HG03280 (cell line): Measurements from ENCODE around the gene HS3ST3A1.
"Not testable (repeated sequence)": the region's sequence is repeated elsewhere in the genome, so short reads cannot be mapped to it uniquely, and the experiment has no call there.

Experiments used
- ATAC-seq: cut with Tn5 transposase; IDR thresholded peaks from one replicate; pipeline ENCODE4 v1.9.1; 2021; ENCODE audit warnings: mild to moderate bottlenecking, moderate library complexity; ENCODE audit not compliant: unreplicated experiment

The HS3ST3A1 gene

DNA sequence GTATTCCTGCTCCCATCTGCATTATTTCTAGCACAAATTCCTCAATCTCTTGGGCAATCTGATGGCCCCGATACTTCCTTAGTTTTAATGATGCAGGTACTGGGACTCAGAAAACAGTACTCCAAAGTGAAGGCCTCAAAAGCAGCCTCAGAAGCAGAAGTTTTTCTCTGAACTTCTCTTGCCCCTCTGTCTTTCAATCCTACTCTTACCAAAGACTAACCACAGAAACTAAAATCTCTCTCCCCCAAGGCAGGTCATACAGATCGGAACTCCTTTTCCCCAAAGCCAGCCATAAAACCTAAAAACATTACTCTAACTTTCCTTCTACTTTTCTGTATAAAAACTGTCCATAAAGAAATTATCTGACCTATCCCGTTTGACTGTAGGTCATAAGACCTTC is 103.5 kb downstream of the HS3ST3A1 start:
- no peak for ATAC-seq

DNA sequence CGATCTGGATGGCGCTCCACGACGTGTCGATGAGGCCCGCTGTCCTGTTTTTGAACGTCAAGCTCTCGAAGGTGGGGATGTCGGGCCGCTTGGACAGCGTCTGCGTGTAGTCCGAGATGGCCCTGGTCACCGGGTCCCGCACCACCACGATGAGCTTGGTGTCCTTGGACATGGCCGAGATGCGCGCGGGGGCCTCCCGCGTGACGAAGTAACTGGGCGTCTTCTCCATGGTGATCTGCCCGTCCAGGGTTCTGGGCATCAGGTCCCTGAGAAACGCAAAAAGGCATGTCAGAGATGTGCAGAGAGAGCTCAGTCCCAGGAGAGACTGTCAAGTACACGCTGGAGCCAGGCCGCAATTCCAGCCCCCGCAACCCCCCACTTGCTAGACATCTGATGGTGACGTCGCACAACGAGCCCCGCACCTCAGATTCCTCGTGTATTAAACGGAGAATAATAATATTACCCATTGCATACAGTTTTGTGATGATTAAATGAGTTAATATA is 105.1 kb downstream of the HS3ST3A1 start:
- ATAC-seq = not testable (repeated sequence)

DNA sequence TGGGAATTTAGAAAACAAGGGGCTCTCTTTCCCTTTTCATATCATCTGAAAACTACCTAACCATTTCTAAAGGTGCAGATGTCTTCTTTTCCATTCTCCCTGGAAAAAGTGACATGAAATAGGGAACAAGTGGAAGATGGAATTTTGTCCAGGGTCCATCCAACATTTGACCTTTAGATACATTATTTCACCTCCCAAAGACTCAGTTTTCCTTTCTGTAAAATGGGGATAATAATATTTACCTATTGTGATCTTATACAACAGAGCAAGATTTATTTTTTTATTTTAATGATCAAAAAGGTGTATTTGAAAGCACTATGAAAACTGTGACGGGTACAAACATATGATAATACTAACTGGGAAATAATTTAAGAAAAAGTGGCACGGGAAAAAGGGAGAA is 106.3 kb downstream of the HS3ST3A1 start:
- ATAC-seq = no peak

DNA sequence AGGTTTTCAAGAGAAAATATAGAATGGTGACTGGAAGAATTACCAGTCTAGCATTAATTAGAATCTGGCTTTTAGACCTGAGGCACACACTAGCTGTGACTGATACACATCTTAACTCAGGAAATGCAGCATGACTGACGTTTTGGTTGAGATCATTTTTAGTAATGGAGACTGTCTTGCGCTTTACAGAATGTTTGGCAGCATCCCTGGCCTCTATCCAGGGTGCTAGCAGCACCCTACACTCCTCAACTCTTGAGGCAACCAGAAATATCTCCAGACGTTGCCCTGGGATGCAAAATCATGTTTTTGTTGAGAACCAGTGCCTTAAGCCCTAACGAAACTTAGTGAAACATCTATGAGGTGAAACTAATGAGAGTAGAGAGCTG is 109.0 kb downstream of the HS3ST3A1 start:
- no peak for ATAC-seq

DNA sequence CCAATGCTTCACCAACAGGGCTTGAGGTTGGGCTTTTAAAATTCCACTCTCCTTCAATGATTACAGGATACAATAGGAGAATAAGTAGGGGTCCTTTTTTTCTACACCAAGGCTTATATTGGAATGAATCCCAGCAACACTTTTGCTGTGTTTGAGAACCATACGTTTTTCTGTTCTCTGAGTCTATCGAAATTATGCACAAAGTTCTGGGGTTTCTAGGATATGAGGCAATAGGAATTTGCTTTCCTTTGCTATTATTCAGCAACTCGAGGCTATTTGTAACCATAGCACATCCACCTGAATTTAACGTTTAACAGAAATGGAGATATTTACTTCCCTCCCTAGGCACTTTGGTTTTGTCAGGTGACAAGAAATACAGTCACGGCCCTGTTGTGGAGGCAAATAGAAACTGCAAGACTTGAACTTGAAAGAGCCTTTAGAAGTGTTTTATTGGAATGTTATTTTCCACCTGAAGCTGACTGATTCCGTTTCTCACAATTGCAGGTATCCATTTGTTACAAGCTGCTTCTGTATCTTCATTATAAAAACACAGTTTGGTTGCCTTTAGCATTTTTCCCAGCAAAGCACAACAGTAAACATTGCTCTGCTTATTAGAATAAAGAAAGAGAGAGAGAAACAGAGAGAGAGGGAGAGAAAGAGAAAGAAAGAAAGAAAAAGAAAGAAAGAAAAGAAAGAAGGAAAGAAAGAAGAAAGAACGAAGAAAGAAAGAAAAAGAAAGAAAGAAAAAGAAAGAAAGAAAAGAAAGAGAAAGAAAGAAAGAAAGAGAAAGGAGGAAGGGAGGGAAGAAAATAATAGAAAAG is 109.6 kb downstream of the HS3ST3A1 start:
- ATAC-seq = no peak

DNA sequence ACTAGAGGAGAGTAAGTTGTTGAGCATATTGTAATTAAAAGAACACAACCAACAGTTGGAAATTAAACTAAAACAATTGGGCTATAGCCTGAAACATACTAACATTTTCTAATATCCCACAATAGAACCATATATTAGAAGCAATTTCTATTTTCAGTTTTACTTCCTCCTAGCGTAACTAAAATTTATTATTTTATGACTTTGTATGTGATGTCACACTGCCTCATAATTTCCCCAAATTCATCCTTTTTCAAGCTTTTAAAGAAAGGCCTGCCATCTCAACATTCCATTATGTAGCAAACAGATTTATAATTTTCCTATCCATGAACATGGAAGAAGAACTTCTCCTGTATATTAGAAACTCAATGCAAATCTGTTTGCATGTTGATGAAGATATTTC is 110.2 kb downstream of the HS3ST3A1 start:
- ATAC-seq = no peak

DNA sequence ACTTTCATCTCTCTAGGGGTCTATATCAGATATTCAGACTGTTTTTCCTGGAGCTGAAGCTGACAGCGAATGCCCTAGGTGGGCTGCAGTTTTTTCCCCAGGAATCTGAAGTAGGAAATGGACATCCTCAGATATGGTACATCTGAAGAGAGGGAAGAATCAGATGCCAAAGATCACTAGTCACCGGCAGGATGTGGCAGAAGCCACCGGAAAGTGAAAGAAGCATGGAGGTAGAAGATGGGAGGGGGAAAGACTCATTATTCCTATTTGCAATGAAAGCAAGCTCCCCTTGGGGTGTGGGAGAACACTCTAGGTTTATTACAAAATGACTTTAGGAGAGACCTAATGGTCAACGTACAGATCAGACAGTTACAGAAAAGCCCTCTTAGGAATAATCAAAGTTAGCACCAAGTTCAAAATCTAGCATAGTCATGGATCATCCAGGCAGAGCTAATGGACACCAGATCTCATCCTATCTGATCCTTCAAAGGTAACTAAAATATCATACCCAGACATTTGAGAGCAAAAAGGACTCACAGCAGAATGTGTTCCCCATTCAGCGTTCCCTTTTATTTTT is 110.7 kb downstream of the HS3ST3A1 start:
- ATAC-seq = no peak

DNA sequence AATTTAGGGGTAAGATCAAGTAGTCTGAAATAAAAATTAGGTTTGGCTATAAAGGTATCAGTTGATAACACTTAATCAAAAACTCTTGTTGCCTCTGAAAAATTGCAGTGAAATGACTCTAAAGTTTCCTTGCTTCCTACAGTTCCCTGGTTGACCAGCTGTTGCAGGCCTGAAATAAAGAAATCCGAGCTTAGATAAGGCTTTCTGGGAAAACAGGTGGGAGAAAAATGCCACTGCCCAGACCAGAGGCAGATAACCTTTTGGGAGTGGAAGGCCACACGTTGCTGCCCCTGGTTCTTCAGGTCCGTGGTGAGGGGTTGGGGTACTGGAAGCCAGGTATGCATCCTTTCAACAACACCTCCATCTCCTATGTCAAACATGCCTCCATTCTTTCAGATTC is 111.3 kb downstream of the HS3ST3A1 start:
- ATAC-seq = no peak

DNA sequence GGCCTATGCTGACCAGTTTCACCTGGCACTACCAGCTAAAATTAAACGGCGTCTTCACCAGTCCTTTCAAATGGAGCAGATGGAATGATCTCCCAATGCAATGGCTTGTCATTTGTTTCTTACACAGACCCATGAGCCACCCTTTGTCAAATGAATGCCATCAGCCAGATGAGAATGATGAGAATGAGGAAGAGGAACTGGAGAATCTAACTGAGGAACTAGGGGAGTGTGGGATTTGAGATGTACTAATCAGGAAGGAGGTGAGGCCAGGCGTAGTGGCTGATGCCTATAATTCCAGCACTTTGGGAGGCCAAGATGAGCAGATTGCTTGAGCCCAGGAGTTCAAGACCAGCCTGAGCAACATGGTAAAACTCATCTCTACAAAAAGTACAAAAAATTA is 116.4 kb downstream of the HS3ST3A1 start:
- ATAC-seq = no peak

DNA sequence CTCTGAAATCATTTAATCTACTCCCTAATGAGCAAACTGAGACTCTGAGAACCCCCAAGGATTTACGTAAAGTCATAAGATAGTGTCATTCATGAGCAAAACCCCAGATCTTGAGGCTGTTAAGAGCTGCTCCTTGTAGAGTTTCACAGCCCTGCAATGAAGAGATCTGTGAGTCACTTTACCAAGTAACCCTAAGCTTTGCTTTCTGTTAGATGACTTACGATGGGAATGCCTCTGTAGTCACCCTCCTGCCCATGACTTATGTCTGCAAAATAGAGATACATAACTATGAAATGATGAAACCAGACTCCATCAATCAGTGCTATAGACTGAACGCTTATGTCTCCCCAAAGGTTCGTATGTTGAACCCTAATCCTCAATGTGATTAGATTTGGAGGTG is 117.7 kb downstream of the HS3ST3A1 start:
- no peak for ATAC-seq

DNA sequence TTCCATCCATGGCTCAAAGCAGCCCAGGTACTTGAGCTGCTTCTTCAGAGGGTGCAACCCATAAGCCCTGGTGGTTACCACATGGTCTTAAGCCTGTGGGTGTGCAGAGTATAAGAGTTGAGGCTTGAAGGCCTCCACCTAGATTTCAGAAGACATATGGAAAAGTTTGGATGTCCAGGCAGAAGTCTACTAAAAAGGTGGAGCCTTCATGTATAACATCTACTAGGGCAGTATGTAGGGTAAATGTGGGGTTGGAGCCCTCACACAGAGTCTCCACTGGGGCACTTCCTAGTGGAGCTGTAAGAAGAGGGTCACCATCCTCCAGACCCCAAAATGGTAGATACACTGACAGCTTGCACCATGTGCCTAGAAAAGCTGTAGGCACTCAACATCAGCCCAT is 120.9 kb downstream of the HS3ST3A1 start:
- ATAC-seq = no peak

DNA sequence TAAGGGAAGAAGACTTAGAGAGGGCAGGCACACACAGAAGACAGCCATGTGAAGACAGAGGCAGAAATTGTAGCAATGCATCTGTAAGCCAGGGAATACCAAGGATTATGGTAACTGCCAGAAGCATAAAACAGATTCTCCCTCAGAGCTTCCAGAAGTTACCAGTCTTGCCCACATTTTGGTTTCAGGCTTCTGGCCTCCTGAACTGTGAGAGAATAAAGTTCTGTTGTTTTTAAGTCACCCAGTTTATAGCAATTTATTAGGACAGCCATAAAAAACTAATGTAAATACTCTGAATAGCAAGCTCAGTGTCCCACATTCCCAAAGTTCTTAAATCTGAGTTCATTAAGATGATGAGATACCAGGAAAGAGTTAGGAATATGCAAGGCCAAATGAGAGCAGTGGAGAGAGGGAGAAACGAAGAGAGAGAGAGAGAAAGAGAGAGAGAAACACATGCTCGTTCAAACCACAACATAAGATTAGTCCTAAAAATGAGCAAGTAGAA is 123.4 kb downstream of the HS3ST3A1 start:
- ATAC-seq = no peak

DNA sequence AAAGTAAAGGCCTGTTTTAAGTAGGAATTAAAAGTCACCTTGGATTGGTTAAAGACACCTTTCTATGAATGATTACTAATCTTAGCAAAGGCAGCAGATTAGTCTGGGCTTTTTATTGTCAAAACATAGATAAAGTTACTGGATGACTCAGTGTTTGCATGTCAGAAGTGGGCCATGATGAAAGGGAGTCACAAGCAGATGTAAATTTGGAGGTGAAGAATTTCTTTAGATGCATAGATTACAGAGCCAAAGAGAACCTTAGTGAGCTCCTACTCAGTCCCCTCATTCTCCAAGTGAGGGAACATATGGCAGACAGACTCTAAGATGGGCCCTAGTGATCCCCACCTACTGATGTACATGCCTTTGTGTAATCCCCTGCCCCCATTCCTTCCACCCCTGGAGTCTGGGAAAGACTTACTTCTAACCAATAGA is 124.5 kb downstream of the HS3ST3A1 start:
- no peak for ATAC-seq

DNA sequence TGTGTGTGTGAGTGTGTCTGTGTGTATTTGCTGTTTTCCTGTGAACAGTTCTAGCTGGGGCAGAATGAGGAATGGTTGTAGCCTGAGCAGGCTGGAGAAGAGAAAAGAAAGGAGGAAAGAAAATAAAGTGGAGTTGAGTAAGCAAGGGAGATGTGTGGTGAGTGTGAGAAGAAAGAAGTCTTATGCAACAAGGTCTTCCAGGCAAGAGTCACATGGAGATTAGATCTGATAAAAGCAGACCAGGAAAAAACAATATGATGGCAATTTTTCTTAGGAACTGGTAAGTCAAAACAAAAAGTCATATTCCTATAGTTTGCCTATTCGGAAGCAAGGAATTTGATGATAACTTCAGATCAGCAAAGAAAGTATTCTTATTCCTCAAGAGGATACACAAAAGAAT is 125.0 kb downstream of the HS3ST3A1 start:
- no peak for ATAC-seq

DNA sequence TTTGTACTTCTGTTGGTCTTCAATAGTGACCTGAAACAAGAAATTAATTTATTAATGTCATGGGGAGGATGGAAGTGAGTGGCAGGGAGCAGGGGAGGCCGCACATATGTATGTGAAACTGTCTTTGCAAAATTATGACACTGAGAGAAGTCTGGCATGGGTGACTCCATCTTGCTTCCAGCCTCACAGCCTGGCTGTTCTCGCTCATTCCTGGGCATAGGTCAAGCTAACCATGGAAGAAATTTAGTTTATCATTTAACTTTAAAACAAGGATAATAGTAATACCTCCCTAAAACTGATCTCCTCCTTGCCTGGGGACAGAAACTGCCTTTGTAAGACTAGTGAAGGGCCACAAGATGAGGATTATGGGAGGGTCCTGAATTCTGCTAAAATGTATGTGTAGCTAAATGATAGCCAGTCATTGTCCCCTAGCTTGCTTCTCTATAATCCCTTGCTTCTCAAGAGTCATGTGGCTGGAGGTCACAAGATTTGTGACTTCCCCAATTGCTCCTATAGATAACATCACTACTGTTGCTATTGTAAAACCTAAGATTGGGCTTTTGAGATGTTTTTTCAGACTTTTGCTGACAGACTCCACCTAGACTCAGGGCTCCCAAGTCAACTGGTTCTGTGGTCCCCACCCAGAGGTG is 126.0 kb downstream of the HS3ST3A1 start:
- no peak for ATAC-seq

DNA sequence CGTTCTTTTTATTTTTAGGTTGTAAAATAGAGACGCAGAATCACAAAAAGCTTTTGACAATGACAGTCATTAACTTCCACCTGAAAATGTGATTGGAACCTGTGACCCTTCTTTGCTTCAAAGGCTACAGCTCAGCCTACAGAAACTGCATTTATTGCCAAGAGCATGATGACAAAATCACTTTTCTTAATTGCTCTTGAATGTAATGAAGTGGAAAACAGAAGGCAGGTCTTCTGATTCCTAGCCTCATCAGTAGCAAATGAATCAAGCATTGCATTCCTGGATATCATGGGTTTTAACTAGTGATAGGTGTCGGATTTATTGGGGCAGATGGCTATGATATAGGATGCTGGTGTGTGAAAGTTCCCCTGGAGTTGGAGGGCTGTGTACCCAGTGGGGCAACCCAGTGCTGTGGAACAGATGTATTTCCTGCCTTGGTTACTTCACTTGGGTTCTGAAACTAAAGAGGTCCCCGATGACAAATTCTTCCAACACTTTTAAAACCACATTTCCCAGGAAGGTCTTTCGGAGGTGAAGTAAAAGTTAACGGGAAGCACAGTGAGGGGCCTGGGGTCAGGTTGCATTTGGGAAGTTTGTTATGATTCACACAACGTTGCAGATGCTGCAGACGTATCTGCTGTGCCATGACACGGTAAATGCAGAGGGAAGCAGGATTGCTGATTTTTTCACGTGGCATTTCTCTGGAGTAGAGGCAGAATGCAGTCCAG is 127.5 kb downstream of the HS3ST3A1 start:
- ATAC-seq = no peak

DNA sequence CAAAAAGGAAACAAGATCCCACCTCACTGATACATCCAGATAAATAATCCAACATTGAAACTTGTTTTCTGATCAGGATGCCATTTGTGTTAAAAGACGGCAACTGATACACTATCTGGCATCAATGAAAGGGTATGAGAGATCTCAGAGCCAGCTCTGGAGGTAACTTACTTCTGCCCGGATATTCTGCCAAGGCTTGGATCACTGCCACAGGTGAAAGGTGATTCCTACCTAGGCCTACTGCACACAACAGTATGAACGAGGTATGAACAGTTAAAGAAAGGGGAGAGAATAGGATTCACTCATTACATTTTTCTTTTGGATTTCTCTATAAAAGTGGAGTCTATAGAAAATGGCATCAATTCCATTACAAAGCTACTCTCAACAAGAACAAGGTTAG is 136.1 kb downstream of the HS3ST3A1 start:
- ATAC-seq = no peak

DNA sequence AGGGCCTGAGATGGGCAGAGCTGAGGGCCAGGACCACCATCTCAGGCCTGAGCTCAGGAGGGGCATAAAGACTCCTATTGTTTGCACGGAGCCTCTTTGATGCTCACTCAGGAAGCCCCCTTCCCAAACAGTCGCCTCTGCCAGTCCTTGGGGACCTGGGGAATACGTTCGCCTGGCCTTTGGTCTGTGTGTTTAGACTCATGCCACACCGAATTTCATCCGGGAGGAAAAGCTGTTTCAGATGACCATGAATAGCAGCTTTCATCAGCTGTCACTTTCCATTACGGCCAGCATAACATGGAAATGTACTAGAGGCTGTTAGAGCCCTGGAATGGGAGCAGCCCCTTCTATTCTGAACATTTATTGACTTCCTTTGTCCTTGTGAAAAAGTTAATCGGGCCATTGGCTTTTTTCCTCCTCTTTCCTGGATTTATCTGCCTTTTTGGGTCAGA is 139.0 kb downstream of the HS3ST3A1 start:
- ATAC-seq = no peak

DNA sequence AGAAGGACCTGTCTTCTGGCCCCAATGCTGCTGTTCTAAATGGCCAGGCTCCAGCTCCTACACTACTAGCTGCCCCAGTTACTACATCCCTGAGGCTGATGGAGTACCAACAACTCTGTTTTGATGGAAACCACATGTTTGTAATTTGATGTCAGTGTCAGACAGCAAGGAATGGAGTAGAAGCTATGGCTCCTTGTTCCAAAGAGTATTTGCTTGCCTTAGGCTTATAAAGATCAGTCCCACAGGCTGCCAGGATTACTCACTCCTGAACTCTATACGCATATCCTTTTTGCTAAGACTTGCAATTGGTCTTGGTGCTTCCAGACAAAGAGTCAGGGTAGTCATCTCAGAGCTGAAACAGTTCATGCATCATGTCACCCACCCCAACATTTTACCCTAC is 139.6 kb downstream of the HS3ST3A1 start:
- ATAC-seq = no peak

DNA sequence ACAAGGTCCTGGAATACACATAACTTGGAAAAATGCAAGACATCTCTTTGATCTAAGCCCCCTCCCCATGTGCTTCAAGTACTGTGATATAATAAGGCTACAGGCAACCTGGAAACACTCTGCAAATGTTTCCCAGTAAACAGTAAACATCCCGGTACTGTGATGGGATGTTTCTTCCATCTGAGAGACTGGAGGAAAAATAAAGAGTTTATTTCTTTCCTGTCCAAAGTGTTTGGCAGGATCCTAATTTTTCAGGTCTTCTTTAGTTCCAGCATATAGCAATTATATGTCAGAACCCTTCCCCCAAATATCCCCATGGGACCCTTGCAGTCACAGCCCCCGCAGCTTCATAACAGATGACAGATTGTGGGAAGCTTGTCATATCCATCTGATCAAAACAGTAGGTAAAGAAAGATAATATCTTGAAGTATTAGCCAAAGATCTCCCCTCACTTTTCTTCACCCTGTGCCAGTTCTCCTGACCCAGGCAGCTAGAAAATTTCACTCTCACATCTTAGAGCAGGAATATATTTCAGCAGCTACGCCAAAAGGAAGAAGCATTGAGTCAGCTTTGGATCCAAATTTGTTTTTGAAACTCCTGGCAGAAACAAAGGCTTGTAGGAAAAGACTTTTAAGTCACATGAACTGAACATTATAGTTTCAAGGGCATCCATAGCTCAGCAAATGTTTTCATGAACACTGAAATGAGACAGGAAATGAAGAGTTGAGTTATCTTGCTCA is 141.3 kb downstream of the HS3ST3A1 start:
- ATAC-seq = no peak
